Stimulated activated naive CD4-positive, alpha-beta T cell (primary cell): ENCODE data around the gene HAUS6.
"Not testable (repeated sequence)": the region's sequence is repeated elsewhere in the genome, so short reads cannot be mapped to it uniquely, and the experiment has no call there.

ENCODE experiments used
- DNase-seq, 6 experiments: peaks; one replicate each; lab custom pipeline; 2025; lab: John Stamatoyannopoulos, UW

The HAUS6 gene

GRCh38 chr9:19048966-19049916 lies 53.5 kb downstream of the HAUS6 start, which contains the start of gene RRAGA:
TSS of gene RRAGA (plus strand) at chr9:19049427. CDS start at chr9:19049660, 233 bp downstream.
- DNase-seq = peak; percentile 88 to 96 (median 93)

GRCh38 chr9:19036611-19037010 lies 66.1 kb downstream of the HAUS6 start:
- DNase-seq = no peak

- DNase-seq = no peak
Observed at GRCh38 chr9:19033015-19033414, 69.7 kb downstream of the HAUS6 start, which contains the start of gene SAXO1. TSS of gene SAXO1 (minus strand) at chr9:19033209. CDS start at chr9:19032908, 301 bp downstream.

DNA sequence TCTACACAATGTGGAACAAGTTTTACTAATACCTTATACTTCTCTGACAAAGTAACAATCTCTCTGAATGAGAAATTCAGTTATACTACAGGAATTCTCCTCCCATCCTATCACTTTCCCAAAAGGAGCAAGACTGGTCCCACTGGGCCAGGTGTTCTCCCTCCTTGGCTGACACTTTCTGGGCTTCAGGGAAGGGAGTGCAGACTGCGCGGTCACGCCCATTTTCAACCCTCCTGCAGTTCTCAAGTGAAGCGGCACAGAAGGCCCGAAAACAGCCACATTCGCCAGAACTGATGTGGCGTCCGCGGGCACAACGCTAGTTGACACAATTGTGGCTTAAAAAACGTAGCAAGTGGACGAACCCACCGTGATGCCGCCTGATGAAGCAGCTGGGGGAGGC lies 70.3 kb downstream of the HAUS6 start:
- no peak for DNase-seq

- no peak for DNase-seq
Observed at GRCh38 chr9:19030899-19031298, 71.8 kb downstream of the HAUS6 start.

GRCh38 chr9:19028835-19029451 lies 73.8 kb downstream of the HAUS6 start:
- DNase-seq = peak in 2 of 6 experiments; percentile 10 to 33

DNA sequence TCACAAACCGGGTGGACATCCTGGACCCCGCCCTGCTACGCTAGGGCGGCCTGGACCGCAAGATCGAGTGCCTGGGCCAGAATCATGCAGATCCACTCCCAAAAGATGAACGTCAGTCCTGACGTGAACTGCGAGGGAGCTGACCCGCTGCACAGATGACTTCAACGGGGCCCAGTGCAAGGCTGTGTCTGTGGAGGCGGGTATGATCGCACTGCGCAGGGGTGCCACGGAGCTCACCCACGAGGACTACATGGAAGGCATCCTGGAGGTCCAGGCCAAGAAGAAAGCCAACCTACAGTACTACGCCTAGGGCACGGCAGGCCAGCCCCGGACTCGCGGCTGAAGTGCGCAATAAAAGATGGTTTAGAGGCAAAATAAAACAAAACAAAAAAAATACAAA lies 74.9 kb downstream of the HAUS6 start:
- no peak for DNase-seq

- DNase-seq = no peak
Observed at GRCh38 chr9:19026375-19026774, 76.3 kb downstream of the HAUS6 start.

GRCh38 chr9:19023078-19023477 lies 79.6 kb downstream of the HAUS6 start:
- no peak for DNase-seq

- DNase-seq = no peak
Observed at GRCh38 chr9:19022206-19022605, 80.5 kb downstream of the HAUS6 start.

DNA sequence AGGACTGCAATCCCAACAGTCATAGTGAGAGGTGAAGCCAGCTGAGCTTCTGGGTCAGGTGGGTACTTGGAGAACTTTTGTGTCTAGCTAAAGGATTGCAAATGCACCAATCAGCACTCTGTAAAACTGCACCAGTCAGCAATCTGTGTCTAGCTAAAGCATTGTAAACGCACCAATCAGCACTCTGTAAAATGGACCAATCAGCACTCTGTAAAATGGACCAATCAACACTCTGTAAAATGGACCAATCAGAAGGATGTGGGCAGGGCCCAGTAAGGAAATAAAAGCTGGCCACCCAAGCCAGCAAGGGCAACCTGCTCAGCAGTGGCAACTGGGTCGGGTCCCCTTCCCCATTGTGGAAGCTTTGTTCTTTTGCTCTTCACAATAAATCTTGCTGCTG lies 81.1 kb downstream of the HAUS6 start:
- not testable (repeated sequence) for DNase-seq

DNA sequence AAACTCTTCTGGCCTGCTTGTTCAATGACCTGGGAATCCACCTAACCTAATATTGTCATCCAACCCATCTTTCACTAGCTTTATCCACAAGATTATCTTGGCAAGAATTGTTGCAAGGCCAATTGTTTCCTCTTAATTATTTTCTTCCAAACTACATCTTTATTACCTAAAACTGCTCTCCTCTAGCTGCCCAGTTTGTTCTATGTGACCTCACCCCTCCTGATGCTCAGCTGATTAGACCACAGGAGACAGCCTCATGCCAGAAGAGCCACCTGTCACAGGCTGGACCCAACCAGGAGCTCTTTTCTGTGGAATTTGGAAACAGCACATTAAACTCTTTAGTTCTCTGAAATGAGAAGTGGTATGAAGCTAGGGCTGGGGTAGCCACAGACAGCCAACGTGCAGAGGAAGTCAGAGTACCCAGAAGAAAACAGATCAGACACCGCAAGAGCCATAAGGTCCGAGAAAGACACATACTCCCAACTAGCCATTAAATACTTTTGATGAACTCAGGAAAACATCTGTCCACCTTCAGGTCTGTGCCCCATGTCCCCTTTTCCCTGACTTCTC lies 81.7 kb downstream of the HAUS6 start:
- no peak for DNase-seq

GRCh38 chr9:19018201-19018600 lies 84.5 kb downstream of the HAUS6 start:
- no peak for DNase-seq

DNA sequence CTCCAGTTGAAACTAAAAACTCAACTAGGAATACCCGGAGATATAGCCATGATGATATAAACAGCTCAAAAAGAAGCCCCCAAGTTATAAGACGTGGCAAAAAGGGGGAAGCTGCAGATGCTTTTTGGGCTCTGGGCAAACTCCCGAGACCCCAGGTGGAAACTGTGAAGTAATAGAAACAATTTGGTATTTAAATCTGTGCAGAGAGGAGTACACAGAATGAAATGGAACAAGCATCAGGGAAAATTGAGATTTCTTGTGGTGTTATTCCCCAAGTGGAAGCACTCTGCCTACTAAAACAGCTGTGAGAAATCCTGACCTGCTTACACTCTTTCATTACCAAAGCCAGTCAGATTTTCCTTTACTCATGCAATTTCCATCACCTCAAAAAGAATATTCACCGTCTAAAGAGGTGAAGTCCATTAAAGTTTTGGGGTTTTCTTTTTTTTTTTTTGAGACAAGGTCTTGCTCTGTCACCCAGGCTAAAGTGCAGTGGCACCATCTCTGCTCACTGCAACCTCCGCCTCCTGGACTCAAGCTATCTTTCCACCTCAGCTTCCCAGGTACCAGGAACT lies 93.2 kb downstream of the HAUS6 start:
- DNase-seq = no peak
